IPS-NIHi11 (cell line): ENCODE results near the gene IGFL4.

Experiments
- DNase-seq: peaks from one replicate; pipeline ENCODE4 v3.0.0; 2012; ENCODE audit warnings: mixed read lengths, low spot score

Gene IGFL4

DNA sequence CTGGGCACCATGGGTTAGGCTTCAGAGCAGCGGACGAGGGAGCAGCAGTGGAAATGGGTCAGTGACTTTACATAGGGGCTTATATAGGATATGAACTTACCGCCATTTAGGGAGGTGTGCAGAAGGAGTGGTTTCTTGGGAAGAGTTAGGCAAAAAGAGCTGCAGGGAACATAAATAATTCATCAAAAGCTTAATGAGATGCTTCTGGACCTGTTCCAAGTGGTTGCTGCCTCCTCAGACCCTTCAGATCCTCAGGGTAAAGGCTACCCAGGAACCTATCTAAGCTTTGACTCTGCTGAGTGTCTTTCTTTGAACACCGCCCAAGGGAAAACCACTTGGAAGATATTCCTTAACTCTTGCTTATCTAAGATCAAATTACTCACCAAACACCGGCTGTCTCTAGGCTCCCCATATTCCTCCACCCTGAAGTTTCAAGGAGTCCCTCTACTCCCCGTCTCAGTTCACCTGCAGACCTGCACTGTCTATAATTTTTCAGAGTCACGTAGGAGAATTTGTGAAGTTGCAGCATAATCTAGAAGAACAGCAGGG is at the start of gene IGFL4:
TSS of gene IGFL4 (minus strand) at position 51 of the 549 bp plus-strand sequence. CDS start at position 11, 40 bp downstream.
- DNase-seq = no peak

DNA sequence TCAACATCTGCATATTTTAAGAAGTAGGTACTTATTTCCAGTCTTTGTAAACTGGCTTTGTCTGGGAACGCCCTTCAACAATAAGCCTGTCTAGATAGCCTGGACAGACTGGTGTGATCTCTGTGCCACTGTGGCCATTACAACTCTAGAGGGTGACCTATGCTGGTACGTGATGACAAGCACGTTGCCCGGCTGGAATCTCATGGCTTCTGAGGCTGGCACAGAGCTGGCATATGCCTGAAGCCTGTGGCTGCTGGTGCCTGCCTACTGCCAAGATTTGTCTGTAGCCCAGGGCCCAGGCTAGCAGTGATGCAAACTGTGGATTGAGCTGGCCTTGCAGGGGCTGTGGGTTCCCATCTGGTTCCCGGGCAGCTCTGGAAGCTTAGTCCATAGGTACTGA is 49.6 kb upstream of the IGFL4 start:
- no peak for DNase-seq

DNA sequence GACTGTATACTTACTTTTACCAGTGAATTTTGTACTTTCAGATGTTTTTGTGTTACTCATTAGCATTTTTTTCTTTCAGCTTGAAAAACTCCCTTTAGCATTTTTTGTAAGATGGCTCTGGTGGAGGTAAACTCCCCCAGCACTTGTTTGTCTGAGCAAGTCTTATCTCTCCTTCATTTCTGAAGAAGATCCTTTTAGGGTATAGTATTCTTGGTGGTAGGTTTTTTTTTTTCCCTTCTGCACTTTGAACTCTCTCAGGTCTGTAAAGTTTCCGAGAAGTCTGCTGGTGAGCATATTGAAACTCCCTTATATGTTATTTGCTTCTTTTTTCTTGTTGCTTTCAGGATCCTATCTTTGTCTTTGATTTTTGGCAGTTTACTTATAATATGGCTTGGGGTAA is 48.6 kb upstream of the IGFL4 start:
- DNase-seq = no peak

DNA sequence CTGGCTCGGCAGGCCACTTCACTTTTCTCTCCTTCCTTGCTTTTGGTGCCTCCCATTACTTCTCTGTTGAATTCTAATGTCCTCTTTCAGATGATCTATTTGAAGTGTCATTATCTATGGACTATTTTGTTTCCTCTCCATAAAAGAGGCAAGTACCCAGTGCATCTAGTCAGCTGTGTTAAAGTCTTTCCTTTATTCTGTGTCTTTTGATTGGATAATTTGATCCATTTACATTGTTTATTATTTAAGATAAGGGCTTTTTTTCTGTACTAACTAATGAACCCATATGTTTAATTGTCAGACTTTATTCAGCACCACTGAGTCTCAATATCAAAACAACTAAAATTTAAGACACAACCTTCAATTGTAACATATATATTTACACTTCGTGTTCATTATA is 47.3 kb upstream of the IGFL4 start:
- DNase-seq = no peak

DNA sequence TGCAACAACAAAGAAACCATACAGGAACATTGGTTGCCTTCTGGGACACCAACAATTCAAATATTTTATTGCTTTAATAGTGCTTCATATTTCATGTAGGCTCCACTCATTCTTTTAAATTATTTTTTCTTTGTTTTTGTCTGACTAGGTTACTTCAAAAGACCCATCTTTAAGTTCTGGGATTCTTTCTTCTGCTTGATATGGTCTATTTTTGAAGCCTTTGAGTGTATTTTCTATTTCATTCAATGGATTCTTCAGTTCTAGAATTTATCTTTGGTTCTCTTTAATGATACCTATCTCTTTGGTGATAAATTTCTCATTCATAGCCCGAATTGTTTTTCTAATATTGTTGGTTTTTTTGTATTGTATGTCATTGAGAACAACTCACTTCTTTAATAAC is 45.1 kb upstream of the IGFL4 start:
- no peak for DNase-seq

DNA sequence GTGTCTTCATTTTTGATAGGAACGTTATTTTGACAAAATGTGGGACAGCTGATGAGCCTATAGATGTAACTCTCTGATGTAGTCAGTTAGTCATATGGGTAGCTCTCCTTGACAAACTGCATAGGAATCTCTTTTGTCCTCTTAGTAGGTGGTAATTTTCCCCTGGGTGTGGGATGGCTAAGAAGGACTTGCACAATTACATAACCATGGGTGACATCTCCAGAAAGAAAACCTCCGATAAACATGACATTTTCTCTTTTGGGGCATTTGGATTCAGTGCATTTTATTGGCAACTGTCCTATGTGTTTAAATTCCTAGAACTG is 41.9 kb upstream of the IGFL4 start:
- no peak for DNase-seq

DNA sequence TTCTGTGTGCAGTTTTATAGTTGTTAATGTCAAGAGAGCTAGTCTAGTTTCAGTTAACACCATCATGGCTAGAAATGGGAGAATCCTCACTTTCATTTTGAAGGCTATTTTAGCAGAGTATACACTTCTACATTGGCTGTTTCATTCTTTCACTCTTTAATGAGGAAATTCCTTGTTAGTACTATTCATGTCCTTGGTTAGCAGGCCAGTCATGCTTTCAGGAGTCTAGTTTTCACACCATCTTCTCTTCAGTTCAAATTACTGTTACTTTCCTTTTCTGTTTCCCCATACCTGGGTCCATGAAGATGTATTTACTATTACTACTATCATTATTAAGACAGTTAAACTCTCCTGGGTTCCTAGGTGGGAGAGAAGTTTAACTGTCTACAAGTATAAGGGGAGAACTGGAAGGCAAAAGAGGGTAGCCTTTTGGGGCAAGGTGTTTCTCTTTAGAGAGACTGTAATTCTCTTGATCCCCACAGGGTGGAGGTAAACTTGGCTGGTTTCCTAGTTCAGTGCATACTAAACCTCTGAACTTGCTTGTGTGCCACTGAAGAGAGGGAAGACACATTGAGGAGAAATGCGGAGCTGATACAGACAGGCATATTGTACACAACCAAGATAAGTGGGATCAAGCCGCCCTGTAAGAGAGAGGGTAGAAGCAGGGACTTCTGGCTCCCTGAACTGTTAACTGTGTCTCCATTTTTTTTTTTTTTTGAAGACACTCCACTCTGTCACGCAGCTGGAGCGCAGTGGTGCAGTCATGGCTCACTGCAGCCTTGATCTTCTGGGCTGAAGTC is 41.3 kb upstream of the IGFL4 start:
- peak; percentile 70 for DNase-seq

DNA sequence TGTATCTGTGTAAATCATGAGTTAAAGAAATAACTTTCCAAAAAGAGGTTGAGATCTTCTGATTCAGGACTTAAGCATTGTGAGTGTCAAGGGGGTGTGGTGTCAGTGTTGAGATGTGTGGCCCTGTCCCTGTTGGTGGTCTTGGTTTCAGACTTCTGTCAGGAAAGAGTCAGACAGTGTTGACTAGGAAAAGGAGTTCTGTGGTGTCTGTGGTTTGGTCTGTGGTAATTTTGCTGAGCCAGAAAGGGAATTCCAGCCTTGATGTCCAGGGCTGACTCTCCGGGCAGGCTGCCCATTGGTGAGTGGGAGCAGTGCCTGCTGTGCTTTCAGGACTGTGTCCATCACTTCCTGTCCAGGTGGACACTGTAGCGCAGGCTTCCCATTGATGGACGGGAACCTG is 39.8 kb upstream of the IGFL4 start:
- peak; percentile 36 for DNase-seq

DNA sequence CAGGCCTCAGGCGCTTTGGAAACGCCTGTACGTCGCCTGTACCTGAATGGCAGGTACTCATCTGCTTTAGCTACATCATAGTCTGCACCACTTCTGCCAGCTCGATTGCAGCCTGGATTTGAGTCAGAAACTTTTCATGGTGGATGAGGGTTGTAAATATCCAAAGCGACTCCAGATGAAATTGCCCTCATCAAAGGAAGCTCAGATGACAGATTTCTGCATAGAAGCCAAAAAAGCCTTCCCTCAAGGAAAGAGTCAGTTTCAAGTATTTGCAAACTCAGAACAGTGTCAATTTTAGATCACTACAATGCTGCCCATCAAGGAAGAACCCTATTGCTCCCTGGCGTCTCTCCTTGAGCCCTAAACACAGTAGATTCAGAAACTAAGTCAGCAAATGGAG is 38.8 kb upstream of the IGFL4 start:
- DNase-seq = no peak

DNA sequence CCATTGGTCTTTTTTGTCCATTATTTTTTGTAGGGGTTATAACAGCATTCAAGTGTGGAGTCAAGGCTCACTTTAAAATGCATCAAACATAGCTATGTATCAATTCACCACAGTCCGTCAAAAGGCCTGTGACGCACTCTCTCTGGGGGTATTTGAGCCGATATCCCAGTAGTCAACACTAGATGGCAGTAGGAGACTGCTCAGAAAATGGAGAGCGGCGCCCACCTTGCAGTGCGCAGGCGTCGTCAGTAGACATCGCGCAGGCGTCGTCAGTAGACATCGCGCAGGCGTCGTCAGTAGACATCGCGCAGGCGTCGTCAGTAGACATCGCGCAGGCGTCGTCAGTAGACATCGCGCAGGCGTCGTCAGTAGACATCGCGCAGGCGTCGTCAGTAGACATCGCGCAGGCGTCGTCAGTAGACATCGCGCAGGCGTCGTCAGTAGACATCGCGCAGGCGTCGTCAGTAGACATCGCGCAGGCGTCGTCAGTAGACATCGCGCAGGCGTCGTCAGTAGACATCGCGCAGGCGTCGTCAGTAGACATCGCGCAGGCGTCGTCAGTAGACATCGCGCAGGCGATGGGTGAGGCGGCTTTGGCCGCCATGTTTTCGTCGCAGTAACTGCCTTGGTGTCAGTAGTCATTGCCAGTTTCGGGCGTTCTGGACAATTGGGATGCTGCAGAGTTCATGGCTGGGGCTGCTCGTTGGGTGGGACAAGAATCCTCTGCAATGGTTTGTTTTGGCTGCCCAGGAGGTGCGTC is 38.0 kb upstream of the IGFL4 start:
- peak; percentile 79 for DNase-seq

DNA sequence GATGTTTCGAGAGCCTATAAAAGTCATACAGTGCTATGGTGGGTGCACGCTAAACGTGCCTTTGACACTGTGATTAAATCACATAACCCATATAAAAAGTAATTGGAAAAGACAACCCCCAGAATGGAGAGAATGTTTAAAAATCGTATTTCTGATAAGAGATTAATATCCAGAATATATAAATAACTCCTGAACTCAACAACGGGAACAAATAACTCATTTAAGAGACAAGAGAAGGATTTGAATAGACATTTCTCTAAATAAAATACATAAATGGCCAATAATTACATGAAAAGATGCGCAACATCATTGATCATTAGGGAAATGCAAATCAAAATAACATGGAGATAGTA is 37.0 kb upstream of the IGFL4 start:
- DNase-seq = no peak

DNA sequence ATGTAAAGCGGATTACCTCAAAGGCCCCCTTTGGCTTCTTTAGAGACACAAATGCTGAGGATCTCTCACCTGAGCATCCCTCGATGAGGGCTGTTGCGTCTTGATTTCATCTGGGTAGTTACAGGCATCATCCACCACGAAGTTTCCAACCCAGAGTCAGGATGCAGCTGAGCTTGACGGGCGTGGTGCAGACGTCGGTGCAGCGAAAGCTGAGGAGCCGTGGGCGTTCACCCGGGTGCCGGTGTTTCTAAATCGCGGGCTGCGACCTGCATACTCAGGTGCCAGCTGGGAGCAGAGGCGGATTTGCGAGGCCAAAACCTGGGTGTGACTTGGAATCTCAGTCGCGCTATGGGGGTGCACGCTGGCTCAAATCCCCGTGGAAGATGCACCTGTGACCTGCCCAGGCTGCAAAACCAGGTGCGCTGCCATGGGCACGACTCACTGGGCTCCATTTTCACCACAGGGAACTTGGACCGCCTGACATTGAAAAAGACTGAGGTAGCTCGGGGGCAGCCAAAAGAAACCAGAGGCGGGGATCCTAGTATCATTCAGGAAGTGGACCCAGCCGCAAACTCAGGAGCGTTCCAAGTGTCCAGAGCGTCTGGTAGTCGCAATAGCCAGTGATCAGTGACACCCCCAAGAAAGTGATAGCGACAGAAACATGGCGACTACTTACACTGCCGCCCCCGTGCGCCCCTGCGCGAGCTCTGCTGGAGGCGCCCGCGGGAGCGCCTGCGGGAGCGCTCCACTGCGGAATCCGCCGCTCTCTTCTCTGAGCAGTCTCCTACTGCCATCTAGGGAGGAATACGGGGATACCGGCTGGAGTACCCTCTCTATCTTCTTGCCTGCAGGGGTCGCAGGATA is 36.4 kb upstream of the IGFL4 start:
- peak; percentile 91 for DNase-seq

DNA sequence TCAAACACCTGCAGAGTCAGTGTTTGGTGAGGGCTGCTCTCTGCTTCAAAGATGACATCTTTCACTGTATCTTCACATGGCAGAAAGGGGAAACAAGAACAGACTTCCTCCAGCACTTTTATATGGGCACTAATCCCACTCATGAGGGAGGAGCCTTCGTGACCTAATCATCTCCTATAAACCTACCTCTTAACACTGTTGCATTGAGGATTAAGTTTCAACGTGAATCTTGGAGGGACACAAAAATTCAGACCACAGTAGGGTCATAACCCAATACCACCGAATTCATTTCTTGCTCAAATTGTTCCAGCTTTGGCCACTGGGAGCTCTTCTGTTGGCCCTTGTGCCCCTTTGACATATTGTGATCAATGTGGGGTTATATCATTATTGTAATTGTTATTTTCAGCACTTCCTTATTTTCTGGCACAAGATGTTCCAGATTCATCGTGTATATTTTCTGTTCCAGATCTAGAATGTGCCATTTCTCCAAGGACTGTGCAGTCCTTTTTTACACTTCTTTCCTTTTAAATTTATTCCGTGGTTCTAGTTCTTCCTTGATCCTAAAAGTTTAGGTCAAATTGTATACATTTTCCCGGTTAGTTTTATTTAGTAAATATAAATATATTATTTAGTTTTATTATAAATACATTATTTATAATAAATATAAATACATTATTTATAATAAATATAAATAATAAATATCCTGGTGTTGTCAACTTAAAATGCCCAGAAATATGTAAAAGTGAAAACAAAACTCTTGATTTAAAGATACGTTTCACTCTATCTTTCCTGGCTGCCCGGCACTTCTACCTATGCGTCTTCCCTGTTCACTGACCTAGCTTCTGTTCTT is 35.5 kb upstream of the IGFL4 start:
- no peak for DNase-seq

DNA sequence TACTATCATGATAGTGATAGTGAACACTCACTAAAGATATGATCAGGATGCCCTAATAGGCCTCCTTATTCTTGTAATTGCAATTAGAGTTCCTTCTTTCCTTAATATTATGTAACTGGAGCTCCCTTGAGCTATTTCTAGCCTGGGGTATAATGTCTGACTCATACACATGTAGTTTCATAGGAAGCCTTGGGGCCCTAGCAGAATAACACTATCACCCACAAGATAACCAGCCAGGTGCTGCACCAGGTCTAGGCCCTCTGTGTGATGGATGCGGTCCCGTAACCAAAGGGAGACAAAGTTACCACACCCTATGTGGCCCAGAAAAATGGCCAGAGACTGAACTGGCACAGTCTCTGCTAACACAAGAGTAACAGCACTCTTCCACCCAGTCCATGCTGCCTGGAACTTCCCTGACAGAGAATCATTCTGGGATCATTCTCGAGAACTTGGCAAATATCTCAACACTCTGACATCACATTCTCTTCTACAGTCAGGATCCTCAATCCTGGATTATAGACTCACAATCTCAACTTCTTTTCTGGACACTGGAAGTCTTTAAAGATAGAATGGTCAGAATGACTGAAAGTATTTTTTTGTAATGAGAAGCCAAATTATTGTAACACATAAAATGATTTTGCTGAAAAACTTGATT is 32.6 kb upstream of the IGFL4 start:
- DNase-seq = no peak

DNA sequence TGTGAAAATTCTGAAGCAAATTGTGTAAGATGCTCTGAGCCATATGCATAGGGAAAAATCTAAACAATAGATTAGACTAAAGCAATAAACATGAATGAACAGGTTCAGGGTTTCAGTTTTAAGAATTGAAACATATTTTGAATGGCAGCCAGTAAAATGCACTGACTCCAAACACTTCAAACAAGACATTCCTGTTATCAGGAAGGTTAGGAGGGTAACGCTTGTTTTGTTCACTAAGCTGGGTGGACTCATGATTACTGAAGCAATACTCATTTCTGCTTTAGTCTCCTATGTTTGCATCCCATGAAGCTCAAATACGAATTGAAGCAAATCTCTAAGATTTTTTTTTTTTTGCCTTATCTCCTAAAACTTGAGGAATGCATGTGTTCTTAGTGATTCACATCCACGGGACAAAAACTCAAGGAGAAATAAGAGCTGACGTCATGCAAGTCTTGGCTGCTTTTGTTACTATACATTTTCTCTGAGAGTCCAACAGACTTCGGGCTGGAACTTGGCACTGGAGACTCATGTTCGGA is 29.1 kb upstream of the IGFL4 start:
- DNase-seq = no peak

DNA sequence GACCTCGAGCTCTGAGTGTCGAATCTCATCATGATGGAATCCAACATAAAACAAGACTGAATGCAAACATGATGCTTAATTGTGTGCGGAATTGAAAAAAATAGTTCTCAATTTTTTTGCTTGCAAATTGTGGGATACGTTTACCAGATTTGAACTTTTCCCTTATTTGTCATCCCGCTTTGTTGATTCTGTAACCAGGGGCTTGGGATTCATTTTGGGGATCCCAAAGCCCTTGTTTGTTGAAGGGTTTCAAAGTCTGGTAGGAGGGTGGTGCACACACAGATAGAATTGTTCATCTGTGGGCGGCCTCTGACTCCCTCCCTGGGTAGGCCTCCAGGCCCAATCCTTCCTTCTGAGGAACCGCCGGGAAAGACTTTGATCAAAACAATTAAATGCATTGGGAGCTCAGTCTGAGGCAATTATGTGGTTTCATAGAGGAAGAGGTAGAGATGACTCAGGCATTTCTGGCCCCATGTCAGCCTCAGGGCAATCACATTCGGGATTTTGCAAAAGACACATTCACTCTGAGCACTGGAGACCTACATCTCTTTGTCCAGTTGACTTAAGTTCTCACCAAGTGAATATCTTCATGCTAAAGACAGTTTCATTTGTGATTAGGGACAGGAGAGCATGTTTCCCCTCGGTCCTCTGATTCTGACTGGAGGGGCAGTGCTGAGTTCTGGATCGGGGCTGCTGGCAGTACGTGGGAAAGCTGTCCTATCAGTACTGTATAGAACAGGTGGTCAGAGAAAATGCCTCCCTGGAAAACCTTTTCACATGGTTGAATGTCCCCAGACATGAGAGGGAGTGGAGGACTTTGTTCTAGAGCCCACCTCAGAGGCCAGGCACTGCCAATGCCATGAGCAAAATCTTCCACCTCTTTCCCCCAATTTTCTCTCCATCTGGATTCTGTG is 27.8 kb upstream of the IGFL4 start:
- no peak for DNase-seq

DNA sequence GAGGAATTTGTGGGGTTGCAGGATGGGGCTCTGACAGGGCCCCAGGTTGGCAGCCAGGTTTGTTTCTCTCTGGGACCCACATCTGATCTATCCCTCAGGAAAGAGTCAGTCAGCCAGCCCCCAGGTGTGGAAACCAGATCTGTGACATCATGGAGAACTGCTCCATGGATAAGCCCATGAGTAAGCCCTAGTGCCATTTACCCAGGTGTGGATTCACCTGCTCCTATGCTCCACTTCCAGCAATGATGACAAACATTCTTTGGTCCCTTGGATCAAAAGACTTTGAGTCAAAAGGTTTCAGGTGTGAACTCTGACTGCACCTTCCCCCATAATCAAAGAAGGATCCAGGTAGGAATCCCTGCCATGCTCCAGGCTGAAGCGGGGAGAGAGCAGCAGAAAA is 26.9 kb upstream of the IGFL4 start:
- DNase-seq = no peak

DNA sequence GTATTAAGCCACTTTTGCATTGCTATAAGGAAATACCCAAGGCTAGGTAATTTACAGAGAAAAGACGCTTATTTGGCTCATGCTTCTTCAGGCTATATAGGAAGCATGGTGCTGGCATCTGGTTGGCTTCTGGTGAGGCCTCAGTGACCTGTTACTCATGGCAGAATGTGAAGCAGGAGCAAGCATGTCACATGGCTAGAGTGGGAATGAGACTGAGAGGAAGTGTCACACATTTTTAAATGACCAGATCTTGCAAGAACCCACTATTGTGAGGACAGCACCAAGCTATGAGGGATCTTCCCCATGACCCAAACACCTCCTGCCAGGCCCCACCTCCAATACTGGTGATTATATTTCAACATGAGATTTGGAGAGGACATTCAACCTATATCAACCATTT is 25.7 kb upstream of the IGFL4 start:
- no peak for DNase-seq

DNA sequence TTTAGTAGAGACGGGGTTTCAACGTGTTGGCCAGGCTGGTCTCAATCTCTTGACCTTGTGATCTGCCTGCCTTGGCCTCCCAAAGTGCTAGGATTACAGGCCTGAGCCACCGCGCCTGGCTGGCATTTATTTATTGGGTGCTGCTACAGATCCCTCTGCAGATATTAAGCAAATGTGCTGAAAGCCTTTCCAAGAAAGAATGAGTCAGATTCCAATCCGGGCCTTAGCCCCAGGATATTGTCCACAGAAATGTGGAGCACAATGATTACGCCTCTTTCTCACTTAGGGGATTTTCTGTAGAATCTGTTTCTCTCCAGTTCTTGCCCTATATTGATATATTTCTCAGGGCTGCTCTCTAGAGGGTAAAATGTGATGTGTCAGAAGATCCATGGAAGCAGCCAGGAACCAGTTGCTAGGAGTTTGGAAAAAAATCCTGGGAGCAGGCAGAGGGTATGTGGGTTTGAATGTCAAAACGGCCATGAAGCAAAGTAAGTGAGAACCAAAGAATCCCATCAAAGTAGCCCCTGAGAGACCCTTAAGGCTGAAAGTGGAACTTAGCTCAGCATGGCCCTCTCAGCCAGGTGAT is 24.8 kb upstream of the IGFL4 start:
- DNase-seq = no peak
